ENCODE data around the gene KLF17.

DNA sequence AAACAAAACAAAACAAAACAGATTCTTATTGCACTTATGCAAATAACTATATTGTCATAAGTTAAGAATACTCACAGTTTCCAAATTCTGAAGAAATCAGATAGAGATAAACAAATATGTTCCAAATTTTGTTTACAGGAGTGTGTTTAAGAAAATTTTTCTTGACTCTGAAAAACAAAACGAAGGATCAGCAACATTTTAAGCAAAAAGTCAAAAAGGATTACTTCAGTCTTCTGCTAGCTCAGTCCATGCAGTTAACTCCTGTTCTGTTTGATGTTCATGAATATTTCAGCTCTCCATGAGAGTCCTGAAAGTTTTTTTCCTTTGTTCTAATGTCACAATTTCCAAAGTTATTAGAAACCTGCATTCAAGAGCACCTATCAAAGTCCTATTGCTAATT, 56.0 kb downstream of the KLF17 start:
- TF ChIP-seq CTCF (IDR thresholded peaks at IDR 0.05 in 8 of 11, conservative IDR thresholded peaks at IDR 0.05 in 3 of 11) (no peak), POLR2A (IDR thresholded peaks at IDR 0.05) (no peak)
